GM18499 (cell line): ENCODE data around the gene CAMK2G.

Experiments used
- ATAC-seq: cut with Tn5 transposase; IDR thresholded peaks from one replicate; pipeline ENCODE4 v1.9.1; 2021; ENCODE audit warnings: moderate number of reproducible peaks; ENCODE audit not compliant: insufficient read depth, unreplicated experiment

The CAMK2G gene

DNA sequence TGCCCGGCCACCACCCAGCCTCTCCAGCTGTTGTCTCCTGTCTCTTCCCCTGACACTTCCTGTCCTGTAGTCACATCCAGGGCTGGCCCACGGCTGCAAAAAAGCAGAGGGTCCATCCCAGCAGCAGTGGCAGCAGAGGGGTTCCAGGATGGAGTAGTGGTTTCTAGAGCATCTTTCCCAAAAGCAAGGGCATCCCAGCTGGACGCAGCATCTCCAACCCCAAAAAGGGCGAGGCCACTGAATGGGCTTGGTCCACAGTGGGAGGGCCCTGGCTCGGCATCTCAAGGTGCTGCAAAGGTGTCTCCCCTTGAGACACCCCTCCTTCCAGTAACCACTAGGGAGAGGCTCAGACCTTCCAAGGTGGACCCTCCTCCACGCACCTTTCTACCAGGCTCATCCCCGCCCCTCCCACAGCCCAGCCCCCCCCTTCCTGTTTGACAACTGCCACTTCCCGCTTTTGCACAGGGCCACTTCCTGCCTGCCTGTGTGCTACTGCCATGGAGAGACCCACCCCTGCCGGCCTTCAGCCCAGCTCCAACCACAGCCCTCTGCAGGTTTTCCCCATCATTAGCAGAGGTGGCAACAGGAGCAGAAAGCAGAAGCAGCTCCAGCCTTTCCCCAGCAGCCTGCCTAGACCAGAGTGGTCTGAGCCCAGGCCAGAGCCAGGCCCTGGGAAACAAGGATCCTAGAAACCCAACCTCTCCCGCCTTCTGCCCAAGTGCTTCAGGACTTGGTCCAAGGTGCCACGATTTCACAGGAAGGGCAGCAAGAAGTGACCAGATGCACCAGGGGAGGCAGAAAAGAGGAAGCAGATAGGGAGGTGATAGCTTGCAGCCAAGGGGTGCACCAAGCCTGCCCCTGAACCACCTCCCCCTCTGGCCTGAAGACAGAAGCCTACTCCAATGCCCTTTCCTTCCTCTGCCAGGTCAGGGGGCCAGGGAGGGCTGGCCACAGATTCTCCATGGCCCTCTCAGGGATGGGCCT is 8.6 kb downstream of the CAMK2G start:
- ATAC-seq: no peak

DNA sequence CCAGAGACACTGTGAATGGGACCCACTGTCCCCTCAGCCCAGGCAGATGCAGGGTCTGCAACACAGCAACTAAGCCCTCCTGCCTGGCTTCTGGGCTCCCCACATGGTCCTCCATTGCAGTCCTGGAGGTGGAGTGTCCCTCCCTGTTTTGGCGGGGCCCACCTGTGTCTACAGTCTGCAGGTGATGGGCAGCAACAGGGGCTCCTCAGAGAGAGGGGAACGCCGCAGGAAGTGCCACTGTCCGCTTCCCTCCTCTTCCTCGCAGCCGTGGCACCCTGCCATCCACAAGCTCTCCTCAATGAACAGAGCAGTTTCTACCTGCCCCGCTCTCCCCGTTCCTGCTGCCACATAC is 9.3 kb downstream of the CAMK2G start:
- ATAC-seq: no peak

DNA sequence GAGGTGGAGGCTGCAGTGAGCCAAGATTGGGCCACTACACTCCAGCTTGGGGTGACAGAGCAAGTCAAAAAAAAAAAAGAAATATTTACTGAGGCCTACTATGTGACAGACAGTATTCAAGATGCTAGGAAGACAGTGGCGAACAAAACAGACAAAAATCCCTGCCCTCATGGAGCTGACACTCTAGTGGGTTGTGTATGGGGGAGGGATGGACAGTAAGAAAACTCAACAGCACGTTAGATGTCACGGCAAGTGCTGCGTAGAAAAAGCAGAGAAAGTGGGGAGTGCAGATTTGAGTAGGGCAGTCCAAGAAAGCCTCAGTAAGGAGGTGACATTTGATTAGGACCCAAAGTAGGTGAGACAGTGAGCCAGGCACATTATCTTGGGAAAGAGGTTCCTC is 10.1 kb downstream of the CAMK2G start:
- ATAC-seq: no peak

DNA sequence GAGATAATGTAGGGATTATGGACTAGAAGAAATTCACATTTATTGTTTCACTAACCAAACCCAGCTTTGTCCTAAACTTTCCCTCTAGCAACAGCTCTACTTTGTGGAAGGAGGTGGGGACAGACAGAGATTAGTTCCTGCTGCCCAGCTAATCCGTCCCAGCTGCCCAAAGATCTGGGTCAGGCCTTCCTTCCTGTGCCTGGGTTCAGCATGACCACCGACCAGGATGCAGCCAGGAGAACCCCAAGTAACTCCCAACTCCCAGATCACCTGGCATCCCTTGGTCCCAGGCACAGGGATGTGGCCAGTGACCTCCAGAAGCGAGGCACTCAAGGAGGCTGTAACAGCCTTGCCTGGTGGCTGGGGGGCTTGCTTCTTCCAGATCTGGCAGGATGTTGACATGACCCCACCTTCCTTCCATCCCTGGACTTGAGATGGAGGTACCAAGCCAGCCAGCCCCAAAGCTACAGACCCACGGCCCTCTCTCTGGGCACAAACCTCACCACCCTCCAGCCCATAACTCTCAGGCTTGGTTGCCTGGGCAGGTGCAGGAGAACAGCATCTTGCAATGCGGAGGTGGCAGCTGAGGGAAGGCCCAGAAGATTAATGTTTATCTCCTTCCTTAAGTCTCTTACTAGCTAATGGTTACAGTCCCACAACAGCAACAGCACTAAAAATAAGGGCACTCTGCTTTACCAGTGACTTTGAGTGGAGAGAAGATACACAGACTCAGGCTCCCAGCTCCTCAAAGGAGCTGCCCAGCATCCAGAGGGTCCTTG is 11.1 kb downstream of the CAMK2G start:
- ATAC-seq: no peak

DNA sequence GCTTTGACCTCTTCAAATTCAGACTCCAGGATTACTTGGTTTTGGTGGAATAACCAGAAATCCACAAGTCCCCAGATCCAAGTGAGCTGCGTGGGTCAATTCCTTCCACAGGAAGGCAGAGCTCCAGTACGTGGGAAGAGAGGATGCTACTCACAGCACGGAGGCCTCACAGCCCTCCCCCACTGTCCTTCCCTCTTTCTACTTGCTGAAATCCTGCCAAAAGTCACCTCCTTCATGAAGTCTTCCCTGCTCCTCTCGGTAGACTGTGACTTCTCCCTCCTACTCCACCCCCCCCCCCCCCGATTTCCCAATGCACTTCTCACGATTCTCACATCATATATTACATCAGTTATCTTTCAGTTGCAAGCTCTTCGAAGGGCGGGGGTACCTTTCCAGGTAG is 12.3 kb downstream of the CAMK2G start:
- no peak for ATAC-seq

- ATAC-seq: no peak
These were observed 14.4 kb downstream of the CAMK2G start for GRCh38 chr10:73859784-73860491.

GRCh38 chr10:73859428-73859783 is 14.9 kb downstream of the CAMK2G start:
- no peak for ATAC-seq

DNA sequence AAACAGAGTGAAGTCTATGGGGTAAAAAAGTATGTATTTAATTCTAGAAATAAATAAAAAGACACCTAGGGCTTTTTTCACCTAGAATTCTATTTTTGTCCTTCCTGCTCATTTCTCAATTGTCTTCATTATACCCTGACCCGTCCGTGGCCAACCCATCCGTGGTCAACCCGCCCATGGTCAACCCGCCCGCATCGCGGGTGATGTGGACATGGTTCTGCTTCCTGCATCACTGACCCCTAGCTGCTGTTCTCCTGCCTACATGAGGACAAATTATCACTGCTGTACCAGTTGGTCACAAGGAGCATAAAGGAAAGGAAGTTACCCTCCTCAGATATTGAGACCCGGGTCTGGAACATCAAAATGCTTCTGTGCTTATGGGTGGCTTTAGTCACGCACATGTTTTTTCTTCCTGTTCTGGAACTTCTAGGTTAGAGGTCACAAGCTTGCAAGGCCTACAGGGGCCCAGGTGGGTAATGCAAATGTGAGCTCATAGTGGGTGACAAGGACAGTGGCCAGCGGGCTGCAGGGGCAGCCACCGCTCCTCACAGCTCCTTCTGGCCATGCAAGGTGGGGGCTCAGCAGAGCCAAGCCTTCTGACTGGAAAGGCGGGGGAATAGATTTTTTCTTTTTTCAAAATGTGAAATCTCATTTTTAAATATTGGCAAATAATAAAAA is 15.5 kb downstream of the CAMK2G start:
- no peak for ATAC-seq

DNA sequence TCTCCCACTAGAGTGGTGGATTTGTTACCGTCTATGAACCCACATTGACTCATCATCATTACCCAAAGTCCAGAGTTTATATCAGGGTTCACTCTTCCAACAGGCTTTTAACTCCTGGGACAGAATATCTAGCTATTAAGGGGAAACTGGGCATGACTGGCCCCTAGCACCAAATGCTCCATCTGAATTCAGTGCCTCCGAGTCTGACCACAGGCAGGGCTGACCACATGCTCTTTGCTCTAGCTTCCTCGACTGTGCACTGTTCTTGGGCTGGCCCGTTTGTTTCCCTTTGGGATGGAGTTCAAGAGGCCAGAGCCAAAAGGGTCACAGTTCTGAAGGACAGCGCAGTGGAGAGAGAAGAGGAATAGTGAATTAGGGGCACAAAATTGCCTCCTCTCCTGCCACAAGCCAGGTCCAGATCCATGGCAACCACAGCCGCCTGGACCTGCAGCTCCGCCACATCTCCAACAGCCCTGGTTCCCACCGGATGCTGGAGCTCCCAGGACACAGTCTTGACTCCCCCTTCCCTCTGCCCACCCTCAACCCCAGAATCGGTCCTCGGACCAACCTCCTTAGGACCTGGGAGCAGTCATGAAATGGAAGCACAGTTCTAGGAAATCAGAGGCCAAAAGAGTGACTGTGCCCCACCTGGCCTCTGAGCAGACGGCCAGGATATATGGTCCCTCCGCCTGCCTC is 16.2 kb downstream of the CAMK2G start:
- ATAC-seq: no peak

DNA sequence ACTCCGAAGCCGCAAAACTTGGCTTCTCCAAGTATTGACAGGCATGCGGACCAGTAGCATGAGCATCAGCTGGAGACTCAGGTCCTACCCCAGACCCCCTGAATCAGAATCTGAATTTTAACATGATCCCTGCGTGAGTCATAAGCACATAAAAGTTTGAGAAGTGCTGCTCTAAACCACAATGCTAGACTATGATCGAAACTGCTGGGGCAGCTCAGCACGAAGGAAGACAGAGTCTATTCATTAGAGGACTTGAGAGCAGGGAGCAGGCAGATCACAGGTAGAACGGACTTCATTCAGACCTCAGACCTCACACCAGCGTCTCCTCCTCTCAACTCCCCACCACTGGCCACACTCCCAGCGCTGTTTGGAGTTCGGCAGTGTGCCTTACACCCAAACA is 16.9 kb downstream of the CAMK2G start:
- ATAC-seq: no peak

GRCh38 chr10:73856261-73856660 is 18.1 kb downstream of the CAMK2G start:
- ATAC-seq: no peak

DNA sequence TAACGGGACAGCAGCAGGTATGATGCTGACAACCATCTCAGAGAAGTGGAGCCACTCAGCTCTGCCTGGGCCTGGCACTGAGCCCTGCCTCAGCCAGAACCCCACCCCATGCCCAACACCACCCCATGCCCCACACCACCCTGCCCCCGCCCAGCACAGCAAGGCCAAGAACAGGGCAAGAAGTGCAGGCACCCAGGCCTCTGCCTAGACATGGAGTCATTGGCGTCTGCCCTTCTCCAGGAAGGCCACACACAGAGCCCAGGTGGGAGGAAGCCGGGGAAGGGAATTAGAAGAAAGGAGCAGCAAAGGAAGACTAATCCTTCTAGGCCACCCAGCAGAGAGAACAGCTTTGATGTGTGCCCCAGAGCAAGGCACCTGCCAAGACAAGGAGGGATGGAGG is 18.9 kb downstream of the CAMK2G start:
- ATAC-seq: no peak

GRCh38 chr10:73854310-73854709 is 20.0 kb downstream of the CAMK2G start:
- ATAC-seq: no peak

- no peak for ATAC-seq
These were observed 21.2 kb downstream of the CAMK2G start for GRCh38 chr10:73853196-73853595.

- no peak for ATAC-seq
These were observed 23.4 kb downstream of the CAMK2G start for GRCh38 chr10:73850863-73851461.

DNA sequence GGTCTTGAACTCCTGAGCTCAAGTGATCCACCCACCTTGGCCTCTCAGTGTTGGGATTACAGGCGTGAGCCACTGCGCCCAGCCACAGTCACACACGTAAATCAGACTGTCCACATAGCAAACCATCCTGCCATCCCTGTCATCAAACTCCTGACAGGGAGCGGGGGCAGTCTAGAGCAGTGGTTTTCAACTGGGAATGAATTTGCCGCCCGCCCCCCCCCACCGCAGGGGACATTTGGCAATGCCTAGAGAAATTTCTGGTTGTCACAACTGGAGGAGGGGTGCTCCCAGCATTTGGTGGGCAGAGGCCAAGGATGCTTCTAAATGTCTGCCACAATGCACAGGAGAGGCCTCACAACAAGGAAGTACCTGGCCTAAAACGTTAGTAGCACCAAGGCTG is 24.1 kb downstream of the CAMK2G start:
- no peak for ATAC-seq

DNA sequence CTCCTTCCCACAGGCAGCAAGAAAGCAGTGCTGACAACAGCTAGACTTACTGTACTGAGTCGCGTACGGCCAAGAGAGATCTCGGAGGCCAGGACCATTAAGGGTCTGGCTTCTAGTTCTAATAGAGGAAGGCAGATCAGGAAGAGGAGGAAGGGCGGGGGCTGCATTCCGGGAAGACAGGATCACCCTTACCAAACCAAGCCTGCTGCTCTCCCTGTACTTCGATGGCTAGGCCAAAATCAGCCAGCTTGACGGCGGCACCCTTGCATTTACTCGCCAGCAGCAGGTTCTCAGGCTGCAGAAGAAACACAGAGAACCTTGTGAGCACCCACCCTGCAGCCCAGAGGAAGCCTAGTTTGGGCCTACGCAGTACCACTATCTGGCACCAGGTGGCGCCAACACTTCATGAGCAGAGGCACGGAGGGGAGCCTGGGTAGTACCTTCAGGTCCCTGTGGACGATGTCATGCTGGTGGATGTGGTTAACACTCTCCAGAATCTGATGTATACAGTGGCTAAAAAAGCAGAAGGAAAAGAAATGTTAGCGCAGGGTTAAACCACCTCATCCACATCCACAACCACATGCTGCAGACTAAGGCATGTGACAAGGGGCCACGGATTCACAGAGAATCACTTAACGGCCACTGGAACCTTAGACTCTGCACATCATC is 25.4 kb downstream of the CAMK2G start:
- ATAC-seq: peak; percentile 95

GRCh38 chr10:73847031-73847430 is 27.3 kb downstream of the CAMK2G start:
- no peak for ATAC-seq

GRCh38 chr10:73843261-73843660 is 31.1 kb downstream of the CAMK2G start:
- ATAC-seq: no peak
